Astrocyte of the spinal cord (primary cell): Measurements from ENCODE around the gene PRR18.

ENCODE experiments used
- DNase-seq: peaks from one replicate; pipeline ENCODE4 v3.0.0; 2011; ENCODE audit warnings: low read depth, low spot score
- H3K4me3 ChIP-seq: 2 replicates; pipeline ENCODE4 v1.5.1; 2011; ENCODE audit warnings: low read depth, mild to moderate bottlenecking, low read length, moderate library complexity
- in situ Hi-C: cut with HindIII; loops from 2 replicates; pipeline ENCODE4 v1.10.0; 2017; ENCODE audit warnings: low sequenced_read_pairs
- TF ChIP-seq, protein P1 (sequence below): IDR thresholded peaks from 2 replicates; pipeline ENCODE4 v1.5.1; 2012; ENCODE audit warnings: low read depth, mild to moderate bottlenecking, low read length, inconsistent platforms

Gene PRR18

DNA sequence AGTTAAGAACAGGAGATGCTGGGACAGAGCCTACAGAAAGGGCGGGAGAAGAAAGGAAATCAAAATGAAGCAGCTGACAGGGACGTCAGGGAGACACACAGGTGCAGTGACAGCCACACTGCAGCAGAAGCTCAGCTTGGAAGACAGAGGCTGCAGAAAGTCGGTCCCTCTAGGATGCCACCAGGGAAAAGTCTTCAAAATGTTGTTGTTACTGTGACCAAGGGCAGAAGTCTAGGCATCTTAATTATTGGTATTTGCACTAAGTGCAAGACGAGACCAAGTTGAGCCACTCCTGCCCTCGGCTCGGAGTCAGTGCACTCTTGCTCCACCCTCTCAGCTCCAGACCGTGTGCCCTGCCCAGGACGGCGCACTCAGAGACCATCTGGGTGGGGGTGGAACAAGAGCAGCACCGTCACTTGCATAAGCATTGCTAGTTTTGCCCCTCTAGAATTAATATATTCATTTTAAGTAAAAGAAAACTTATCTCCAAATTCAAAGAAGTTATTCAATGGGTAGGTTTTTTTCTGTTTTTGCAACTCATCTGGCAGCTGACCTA, 2.6 kb downstream of the PRR18 start:
- no peak overlapping the region for H3K4me3 ChIP-seq
- no peak for DNase-seq
- TF ChIP-seq, protein P1, sequence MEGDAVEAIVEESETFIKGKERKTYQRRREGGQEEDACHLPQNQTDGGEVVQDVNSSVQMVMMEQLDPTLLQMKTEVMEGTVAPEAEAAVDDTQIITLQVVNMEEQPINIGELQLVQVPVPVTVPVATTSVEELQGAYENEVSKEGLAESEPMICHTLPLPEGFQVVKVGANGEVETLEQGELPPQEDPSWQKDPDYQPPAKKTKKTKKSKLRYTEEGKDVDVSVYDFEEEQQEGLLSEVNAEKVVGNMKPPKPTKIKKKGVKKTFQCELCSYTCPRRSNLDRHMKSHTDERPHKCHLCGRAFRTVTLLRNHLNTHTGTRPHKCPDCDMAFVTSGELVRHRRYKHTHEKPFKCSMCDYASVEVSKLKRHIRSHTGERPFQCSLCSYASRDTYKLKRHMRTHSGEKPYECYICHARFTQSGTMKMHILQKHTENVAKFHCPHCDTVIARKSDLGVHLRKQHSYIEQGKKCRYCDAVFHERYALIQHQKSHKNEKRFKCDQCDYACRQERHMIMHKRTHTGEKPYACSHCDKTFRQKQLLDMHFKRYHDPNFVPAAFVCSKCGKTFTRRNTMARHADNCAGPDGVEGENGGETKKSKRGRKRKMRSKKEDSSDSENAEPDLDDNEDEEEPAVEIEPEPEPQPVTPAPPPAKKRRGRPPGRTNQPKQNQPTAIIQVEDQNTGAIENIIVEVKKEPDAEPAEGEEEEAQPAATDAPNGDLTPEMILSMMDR: no peak
- in situ Hi-C loops: no loop called here

DNA sequence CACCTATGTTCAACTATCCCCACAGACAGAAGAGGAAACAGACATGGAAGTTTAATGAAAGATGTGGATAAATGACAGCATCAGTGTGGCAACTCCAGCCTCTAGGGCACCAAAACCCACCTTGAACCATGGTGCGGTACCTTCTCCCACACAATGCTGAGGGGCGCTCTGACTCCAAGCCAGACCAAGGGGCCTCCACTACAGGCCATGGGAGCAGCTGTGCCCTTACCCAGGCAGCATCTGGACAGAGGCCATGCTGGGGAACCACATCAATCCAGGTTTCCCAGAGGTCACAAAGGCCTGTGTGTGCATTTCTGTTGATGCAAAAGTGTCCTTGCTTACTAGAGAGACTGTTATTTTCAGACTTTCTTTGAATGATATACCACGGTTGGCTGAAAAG, 4.1 kb downstream of the PRR18 start:
- DNase-seq: no peak

DNA sequence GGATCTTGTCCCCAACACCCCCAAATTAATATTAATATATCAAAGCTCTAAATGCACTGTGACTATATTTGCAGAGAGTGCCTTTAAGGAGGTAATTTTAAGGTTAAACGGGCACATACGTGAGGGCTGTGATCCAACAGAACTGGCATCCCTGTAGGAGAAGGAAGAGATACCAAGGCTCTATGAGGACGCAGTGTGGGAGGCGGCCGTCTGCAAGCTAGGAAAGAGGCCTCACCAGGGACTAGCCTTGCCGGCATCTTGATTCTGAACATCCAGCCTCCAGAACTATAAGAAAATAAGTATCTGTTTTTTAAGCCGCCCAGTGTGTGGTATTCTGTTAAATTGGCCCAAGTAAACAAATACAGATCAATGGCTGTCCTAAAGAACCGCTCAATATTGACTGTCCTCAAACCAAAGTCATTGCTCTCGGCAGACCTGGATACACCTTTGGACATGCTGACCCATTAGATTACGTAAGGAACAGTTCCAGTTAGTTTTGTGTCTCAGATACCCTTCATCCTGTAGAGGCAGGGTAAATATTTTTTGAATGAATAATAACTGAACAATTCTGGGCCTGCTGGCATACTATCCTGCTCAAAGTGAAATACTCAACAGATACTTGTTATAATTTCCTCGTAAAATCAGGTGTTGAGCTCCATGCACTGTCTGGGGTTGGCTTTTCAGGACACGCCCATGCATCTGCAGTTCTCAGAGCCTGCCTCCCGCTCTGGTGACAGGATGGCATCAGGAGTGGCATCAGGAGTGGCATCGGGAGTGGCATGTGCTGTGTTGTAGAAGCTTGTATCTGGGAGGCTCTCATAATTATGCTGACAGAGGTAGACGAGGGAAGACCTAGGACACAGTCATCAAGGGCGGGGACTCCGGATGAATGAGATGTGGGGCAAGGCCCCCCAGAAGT, 6.3 kb downstream of the PRR18 start:
- TF ChIP-seq, protein P1: no peak
- no peak for DNase-seq
- in situ Hi-C loops: no loop called here
- no peak overlapping the region for H3K4me3 ChIP-seq

More for the DNA sequence above, 4.1 kb downstream of the PRR18 start:
- in situ Hi-C loops: no loop called here
- no peak overlapping the region for H3K4me3 ChIP-seq
- TF ChIP-seq, protein P1: no peak

DNA sequence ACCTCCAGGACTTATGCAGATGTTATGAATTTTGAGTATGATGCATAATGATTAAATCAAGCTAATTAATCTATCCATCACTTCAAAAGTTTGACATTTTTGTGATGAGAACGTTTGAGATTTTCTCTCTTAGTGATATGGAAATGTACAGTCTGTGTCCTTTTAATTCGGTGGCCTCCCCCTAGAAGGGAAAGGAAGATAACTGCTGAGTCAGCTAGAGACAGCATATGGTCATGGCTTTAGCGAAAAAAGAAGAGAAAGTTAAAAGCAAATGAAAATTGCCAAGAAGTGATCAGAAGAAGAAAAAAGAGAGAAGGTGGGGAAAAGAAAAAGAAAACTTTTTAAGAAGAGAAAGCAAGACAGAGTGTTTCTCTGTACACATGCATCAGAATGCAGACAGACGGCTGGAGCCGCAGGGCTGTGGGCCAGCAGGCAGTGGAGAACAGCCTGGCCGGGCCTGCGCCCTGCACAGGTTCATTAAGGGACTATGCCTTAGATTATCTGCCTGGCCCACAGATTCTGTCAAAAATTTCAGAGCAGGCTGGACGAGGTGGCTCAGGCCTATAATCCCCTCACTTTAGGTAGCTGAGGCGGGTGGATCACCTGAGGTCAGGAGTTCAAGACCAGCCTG, 7.7 kb downstream of the PRR18 start:
- in situ Hi-C loops: no loop called here
- TF ChIP-seq, protein P1: no peak

DNA sequence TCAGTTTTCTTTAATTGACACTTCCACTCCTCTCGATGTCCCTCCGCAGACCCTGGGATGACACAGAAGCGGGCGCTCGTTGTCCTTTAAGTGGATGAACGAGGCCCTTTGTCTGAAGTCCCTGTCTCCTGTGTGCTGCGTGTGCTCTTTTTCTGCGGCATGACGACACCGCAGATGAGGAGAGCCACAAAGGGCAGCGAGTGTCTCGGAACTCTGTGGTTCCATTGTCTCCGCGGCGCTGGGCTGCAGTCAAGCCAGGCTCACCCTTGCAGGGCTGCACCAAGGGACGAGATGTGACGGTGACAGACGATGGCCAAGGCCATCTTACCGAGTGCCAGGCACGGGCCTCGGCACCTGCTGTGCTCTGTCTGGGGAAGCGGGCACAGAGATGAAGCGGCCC, 10.6 kb downstream of the PRR18 start:
- TF ChIP-seq, protein P1: no peak
- in situ Hi-C loops: no loop called here
- no peak for DNase-seq
- no peak overlapping the region for H3K4me3 ChIP-seq

More for the DNA sequence above, 7.7 kb downstream of the PRR18 start:
- H3K4me3 ChIP-seq: no peak overlapping the region
- DNase-seq: no peak

DNA sequence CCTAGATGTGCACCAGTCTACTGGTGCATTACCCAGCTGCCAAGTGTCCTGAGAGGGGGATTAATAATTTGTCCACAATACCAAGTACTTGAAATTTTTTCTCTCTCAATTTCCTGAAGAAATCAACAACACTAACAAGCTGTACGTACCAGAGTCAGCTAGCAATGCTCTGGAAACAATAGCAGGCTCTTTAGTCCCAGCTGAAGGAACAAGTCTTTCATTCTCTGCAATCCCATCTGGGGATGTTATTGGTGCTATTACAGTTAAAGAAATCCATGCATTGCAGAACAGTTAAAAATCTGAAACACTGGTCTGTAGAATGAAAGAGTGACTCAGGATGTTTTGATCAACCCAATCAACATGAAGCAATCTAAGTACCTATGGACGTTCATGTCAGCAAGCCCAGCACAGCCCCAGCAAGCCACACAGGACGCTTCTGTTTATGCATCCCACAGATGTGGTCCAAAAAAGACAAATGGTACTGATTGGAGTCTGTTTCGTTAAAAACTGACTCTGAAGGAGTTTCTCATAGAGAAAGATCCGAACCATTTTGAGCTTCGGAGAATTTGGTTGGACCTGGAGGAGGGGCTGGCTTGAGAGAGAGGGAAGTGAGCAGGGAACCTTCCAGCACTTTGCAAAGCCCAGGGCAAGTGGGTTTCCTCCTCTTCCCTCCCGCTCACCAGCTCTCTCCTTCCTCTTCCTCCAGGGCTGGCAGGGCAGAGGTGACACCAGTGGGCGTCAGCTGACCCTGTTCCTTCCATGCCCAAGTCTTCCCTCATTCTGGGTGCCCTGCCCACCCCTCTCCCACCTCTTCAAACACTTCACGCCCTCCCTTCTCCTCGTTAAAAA, 11.9 kb downstream of the PRR18 start:
- TF ChIP-seq, protein P1: no peak
- in situ Hi-C loops: no loop called here
- no peak overlapping the region for H3K4me3 ChIP-seq
- no peak for DNase-seq
